ENCODE measurements around the gene TEF. TPM values are rescaled to one million over a fixed set of nuclear protein-coding genes. Genes with fewer than 3 reads are reported as not detected.

Gene TEF
- polyA plus RNA-seq, 1 donor (not counting 4 experiments of a cell fraction or from before 2014, with no cell fraction given) = 12.4 TPM

DNA sequence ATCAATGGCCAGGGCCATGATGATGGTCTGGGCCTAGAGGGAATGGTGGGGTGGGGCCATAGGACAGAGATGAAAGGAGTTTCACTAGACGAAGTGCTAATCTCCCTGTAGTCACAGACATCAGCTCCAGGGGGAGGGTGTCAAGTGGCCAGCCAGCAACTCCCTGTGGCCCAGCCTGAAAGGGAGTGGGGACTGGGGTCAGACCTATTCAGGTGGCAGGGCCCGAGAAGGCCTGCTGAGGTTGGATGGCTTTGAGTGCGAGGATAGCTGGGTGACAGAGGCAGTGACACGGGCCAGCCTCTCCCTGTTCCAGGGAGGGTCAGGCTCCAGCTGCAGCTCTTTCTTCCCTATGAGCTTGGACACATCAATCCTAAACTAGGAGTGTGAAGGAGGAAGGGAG is 53.8 kb downstream of the TEF start:
- peaks cover 57% of the 10 kb centered on the region for H3K79me2 ChIP-seq (ENCODE audit: control insufficient read depth, insufficient read depth, low read length)
- DNase-seq (ENCODE audit: low read depth, low spot score) (no peak), FAIRE-seq (no peak)
- H3K27ac ChIP-seq (ENCODE audit: control insufficient read depth, insufficient read depth, low read length) = no peak overlapping the region
- no peak overlapping the region for H3K4me2 ChIP-seq (ENCODE audit: control insufficient read depth, extremely low read depth, insufficient read depth, low read depth, low read length)
- no peaks in the 10 kb centered on the region for H3K9me3 ChIP-seq (ENCODE audit: control insufficient read depth, low read depth, low read length)
- TF ChIP-seq CTCF (optimal IDR thresholded peaks at IDR 0.05 in 1 of 3, IDR thresholded peaks at IDR 0.05 in 1 of 3, conservative IDR thresholded peaks at IDR 0.05 in 1 of 3; ENCODE audit: extremely low read depth in 1 of 3, insufficient read depth in 2 of 3, low read length in 3 of 3) (no peak), EZH2 (IDR thresholded peaks at IDR 0.05; ENCODE audit: low read length) (no peak)
- peaks cover 9% of the 10 kb centered on the region for H4K20me1 ChIP-seq (ENCODE audit: control insufficient read depth, extremely low read depth, insufficient read depth, low read length)
- no peaks in the 10 kb centered on the region for H3K27me3 ChIP-seq (ENCODE audit: control insufficient read depth, extremely low read depth, insufficient read depth, low read length)
- no peaks in the 10 kb centered on the region for H3K9me1 ChIP-seq (ENCODE audit: control insufficient read depth, extremely low read depth, insufficient read depth, low read length)
- H3K4me1 ChIP-seq (ENCODE audit: control insufficient read depth, extremely low read depth, insufficient read depth, low read length) = no peaks in the 10 kb centered on the region
- H3K9ac ChIP-seq (ENCODE audit: control insufficient read depth, extremely low read depth, insufficient read depth, low read length) = no peak overlapping the region
- H2AFZ ChIP-seq (ENCODE audit: control insufficient read depth, low read length) = no peak overlapping the region
- dilution Hi-C loops (cut with MboI; ENCODE audit: extremely low pct_ligation_motif_present, low sequenced_read_pairs) = no loop called here
- H3K4me3 ChIP-seq (ENCODE audit: control insufficient read depth in 2 of 3, extremely low read depth in 1 of 3, insufficient read depth in 2 of 3, low read depth in 1 of 3, low read length in 3 of 3) = no peak overlapping the region
- H3K36me3 ChIP-seq (ENCODE audit: control insufficient read depth in 2 of 2, extremely low read depth in 1 of 2, insufficient read depth in 2 of 2, low read length in 2 of 2) = peaks cover 39 to 44% of the 10 kb centered on the region in 2 experiments

DNA sequence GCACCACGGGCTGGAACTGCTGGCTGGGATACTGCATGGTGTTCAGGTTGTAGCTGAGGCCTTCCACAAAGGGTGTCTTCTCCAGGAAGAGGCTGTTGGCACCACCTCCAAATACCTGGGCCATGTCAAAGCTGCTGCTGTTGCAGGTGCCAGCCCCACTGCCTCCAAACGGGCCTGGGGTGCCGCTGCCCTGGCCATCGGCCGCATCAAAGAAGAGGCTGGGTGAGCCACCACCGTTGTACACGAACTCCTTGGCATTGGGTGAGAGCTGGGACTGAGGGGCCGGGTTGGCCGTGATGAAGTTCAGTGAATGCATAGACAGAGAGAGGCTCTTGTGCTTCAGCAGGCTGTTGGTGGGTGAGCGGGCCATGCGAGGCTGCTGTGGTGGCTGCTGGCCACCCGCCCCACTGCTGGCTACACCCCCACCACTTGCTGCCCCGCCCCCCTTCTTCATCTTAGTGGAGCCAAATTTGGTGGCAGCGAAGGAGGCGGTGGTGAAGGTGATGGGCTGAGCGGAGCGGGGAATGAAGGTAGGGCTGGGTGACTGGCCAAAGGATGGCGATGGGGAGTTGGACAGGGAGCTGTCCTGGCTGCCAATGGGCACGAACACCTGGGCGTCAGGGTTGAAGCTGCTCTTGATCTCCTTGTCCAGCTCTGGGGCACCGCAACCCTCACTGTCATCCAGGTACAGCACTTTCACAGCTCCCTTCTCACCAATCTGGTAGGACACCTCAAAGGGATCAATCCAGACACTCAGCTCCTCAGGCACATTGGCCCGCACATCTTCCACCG is 54.8 kb downstream of the TEF start:
- DNase-seq (ENCODE audit: low read depth, low spot score) = no peak
- no peak overlapping the region for H3K27ac ChIP-seq (ENCODE audit: control insufficient read depth, insufficient read depth, low read length)
- no peak overlapping the region for H3K9ac ChIP-seq (ENCODE audit: control insufficient read depth, extremely low read depth, insufficient read depth, low read length)
- no peak for TF ChIP-seq EZH2 (IDR thresholded peaks at IDR 0.05; ENCODE audit: low read length)
- TF ChIP-seq CTCF (optimal IDR thresholded peaks at IDR 0.05 in 1 of 3, IDR thresholded peaks at IDR 0.05 in 1 of 3, conservative IDR thresholded peaks at IDR 0.05 in 1 of 3; ENCODE audit: extremely low read depth in 1 of 3, insufficient read depth in 2 of 3, low read length in 3 of 3) = no peak
- no peak overlapping the region for H2AFZ ChIP-seq (ENCODE audit: control insufficient read depth, low read length)
- no peaks in the 10 kb centered on the region for H3K27me3 ChIP-seq (ENCODE audit: control insufficient read depth, extremely low read depth, insufficient read depth, low read length)
- H3K4me3 ChIP-seq (ENCODE audit: control insufficient read depth in 2 of 3, extremely low read depth in 1 of 3, insufficient read depth in 2 of 3, low read depth in 1 of 3, low read length in 3 of 3) = no peak overlapping the region
- H3K36me3 ChIP-seq (ENCODE audit: control insufficient read depth in 2 of 2, extremely low read depth in 1 of 2, insufficient read depth in 2 of 2, low read length in 2 of 2) = peaks cover 41 to 44% of the 10 kb centered on the region in 2 experiments
- no peaks in the 10 kb centered on the region for H3K9me3 ChIP-seq (ENCODE audit: control insufficient read depth, low read depth, low read length)
- peaks cover 12% of the 10 kb centered on the region for H4K20me1 ChIP-seq (ENCODE audit: control insufficient read depth, extremely low read depth, insufficient read depth, low read length)
- no peaks in the 10 kb centered on the region for H3K4me1 ChIP-seq (ENCODE audit: control insufficient read depth, extremely low read depth, insufficient read depth, low read length)
- H3K4me2 ChIP-seq (ENCODE audit: control insufficient read depth, extremely low read depth, insufficient read depth, low read depth, low read length) = no peak overlapping the region
- dilution Hi-C loops (cut with MboI; ENCODE audit: extremely low pct_ligation_motif_present, low sequenced_read_pairs) = no loop called here
- H3K79me2 ChIP-seq (ENCODE audit: control insufficient read depth, insufficient read depth, low read length) = peaks cover 66% of the 10 kb centered on the region
- no peaks in the 10 kb centered on the region for H3K9me1 ChIP-seq (ENCODE audit: control insufficient read depth, extremely low read depth, insufficient read depth, low read length)
- FAIRE-seq = no peak
